Testis (tissue), 3 donors: ENCODE results near the gene ALK. TPM values are rescaled to one million over a fixed set of nuclear protein-coding genes. Genes with fewer than 3 reads are reported as not detected.

Experiments used
- DNase-seq: peaks from one replicate; pipeline ENCODE4 v3.0.0-alpha.2; 2019
- H3K27ac ChIP-seq, 2 donors: fragments of 200-600 bp; sonication (generic); one replicate each; pipeline ENCODE4 v1.5.1; 2019
- H3K27me3 ChIP-seq: fragments of 200-600 bp; sonication (generic); one replicate; pipeline ENCODE4 v1.5.1; 2019
- H3K36me3 ChIP-seq: fragments of 200-600 bp; sonication (generic); one replicate; pipeline ENCODE4 v1.5.1; 2017; ENCODE audit warnings: low read depth; ENCODE audit errors: missing control alignments
- H3K4me1 ChIP-seq: fragments of 200-600 bp; sonication (generic); one replicate; pipeline ENCODE4 v1.5.1; 2019
- H3K4me3 ChIP-seq, 2 donors: fragments of 200-600 bp; sonication (generic); one replicate each; pipeline ENCODE4 v1.5.1; 2017 to 2019
- H3K9me3 ChIP-seq: fragments of 200-600 bp; sonication (generic); one replicate; pipeline ENCODE4 v1.5.1; 2017
- POLR2A ChIP-seq: fragments of 450-650 bp; IDR thresholded peaks from one replicate; pipeline ENCODE4 v1.6.1; 2017; ENCODE audit warnings: antibody characterized with exemption, mild to moderate bottlenecking, moderate library complexity
- WGBS, 2 donors: methylation state at CpG; one replicate each; pipeline ENCODE4 v1.1.5; 2018; 5-methylcytosine and 5-hydroxymethylcytosine counted together
- intact Hi-C: fragments of 100-400 bp; cut with DNase I; formaldehyde crosslinking; loops from one replicate; pipeline ENCODE4 v1.15.1; 2023; ENCODE audit warnings: low total_unique reads
- polyA plus RNA-seq: library from polyadenylated mRNA; stranded (reverse); fragments of 350-450 nt; fragmentation: Illumina TruSeq; extraction: RNeasy Lipid Tissue Mini Kit (QIAGEN cat#74804); gene quantifications from one replicate; pipeline ENCODE4 v1.2.3, GENCODE V29; 2014; ENCODE audit warnings: low read depth, low replicate concordance; ENCODE audit not compliant: insufficient read depth
- total RNA-seq, 2 donors: library from RNA; depleted of rRNA; stranded (reverse); fragments of >200 nt; gene quantifications; one replicate each; pipeline ENCODE4 v1.2.3, GENCODE V29; 2016
- TF ChIP-seq, protein P1 (sequence below), 3 experiments: fragments of 450-650 bp in 2 of 3; fragments of 200-600 bp in 1 of 3; sonication (generic) in 1 of 3; IDR thresholded peaks; one replicate each; pipeline ENCODE4 v1.5.1; 2016 to 2019; ENCODE audit warnings: antibody characterized with exemption in 3 of 3, mild to moderate bottlenecking in 2 of 3, moderate library complexity in 1 of 3

Gene ALK
- total and polyA plus RNA-seq, 3 donors from 2014 or later = 2.1 to 3.8 (median 3.8) TPM

DNA sequence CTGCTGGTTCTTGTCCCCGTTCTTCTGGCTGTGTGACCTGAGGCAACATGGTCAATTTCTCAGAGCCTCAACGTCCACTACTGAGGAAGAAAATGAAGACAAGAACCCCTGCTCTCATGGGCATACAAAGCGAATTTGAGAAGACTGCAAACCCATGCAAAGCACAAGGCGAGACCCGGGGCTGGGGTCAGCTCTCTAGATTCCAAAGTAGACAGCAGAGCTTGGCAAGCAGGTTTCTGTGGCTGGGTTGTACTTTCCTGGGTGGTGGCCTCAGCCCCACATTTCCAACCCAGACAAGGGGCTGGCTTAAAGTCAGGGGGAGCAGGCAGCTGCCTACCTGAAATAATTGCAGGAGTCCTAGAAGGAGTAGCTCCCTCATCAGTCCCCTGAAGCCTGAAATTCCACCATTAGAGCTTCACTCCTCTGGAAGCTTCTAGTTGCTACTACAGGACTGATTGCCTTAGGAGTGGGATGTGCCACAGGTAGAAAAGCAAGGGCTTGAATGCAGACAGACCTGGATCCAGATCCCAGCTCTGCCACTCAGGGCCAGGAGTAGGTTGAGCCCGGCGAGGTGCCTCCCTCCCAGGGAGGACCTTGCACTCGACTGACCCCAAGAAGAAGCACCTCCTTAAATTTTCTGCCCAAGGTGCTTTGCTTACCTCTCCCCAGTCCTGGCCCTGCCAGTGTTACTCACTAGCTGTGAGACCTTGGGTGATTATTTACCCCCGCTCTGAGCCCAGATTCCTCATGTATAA, 678.6 kb downstream of the ALK start:
- H3K4me1 ChIP-seq = no peaks in the 10 kb centered on the region
- H3K27ac ChIP-seq = no peak overlapping the region
- H3K9me3 ChIP-seq = no peaks in the 10 kb centered on the region
- no peak for TF ChIP-seq POLR2A
- TF ChIP-seq, protein P1, sequence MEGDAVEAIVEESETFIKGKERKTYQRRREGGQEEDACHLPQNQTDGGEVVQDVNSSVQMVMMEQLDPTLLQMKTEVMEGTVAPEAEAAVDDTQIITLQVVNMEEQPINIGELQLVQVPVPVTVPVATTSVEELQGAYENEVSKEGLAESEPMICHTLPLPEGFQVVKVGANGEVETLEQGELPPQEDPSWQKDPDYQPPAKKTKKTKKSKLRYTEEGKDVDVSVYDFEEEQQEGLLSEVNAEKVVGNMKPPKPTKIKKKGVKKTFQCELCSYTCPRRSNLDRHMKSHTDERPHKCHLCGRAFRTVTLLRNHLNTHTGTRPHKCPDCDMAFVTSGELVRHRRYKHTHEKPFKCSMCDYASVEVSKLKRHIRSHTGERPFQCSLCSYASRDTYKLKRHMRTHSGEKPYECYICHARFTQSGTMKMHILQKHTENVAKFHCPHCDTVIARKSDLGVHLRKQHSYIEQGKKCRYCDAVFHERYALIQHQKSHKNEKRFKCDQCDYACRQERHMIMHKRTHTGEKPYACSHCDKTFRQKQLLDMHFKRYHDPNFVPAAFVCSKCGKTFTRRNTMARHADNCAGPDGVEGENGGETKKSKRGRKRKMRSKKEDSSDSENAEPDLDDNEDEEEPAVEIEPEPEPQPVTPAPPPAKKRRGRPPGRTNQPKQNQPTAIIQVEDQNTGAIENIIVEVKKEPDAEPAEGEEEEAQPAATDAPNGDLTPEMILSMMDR (IDR thresholded peaks at IDR 0.05) = no peak
- 88 to 92% methylated on average over 6 to 9 of the region's 9 CpGs for WGBS, 2 donors
- intact Hi-C loops = no loop called here
- H3K4me3 ChIP-seq = no peak overlapping the region
- DNase-seq = no peak
- H3K36me3 ChIP-seq = no peaks in the 10 kb centered on the region
- no peaks in the 10 kb centered on the region for H3K27me3 ChIP-seq

DNA sequence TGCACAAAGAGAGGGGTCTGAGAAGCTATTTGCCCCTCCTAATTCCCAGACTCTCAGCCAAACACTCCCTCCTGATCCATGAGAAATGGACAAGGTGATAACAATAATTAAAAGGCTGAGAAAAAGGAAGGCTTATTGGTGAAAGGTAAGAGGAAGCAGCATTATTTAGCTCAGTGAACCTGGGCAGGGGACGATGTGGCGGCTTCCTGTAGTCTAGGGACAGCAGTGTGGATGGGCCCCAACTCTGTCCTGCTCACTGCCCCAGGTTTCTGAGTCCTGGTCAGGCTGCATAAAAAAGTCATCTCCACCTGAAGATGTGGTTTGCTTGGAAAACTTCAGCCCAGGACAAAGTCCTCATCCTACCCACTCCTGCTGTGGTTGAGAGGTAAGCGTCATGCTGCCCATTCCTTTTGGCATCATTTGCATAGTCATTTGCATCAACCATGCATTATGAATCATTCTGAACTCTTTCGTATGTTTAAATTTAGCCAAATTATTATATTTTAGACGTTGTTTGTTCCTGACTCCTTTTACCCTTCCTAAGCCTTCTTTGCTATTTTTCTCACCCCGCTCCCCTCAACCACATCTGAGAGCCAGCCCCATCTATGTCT, 679.3 kb downstream of the ALK start:
- Histone ChIP-seq H3K27me3 (no peaks in the 10 kb centered on the region), H3K27ac (no peak overlapping the region), H3K4me1 (no peaks in the 10 kb centered on the region), H3K4me3 (no peak overlapping the region), H3K9me3 (no peaks in the 10 kb centered on the region), H3K36me3 (no peaks in the 10 kb centered on the region)
- DNase-seq = no peak
- intact Hi-C loops = no loop called here
- WGBS, 2 donors = 87 to 88% methylated on average over 6 of the region's 6 CpGs
- TF ChIP-seq POLR2A = no peak
- TF ChIP-seq, protein P1 (IDR thresholded peaks at IDR 0.05) = no peak

DNA sequence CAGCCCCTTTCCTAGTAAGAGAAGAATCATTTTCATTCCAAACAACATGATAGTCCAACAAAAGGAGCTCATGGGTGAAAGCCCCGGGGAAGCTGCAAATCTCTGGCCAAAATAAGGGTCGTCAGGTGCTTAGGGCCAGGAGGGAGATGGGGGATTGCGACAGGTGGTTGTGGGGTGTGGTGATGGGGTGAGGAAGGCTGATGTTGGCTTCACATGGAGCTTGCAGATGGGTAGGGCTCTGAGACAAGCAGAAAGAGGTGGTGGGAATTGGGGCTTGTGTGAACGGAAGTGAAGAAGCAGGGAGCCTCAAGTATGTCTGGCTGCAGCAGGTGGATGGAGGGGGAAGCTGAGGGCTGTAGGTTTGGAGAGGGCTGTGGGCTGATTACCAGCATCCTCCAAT, 680.0 kb downstream of the ALK start:
- DNase-seq = no peak

DNA sequence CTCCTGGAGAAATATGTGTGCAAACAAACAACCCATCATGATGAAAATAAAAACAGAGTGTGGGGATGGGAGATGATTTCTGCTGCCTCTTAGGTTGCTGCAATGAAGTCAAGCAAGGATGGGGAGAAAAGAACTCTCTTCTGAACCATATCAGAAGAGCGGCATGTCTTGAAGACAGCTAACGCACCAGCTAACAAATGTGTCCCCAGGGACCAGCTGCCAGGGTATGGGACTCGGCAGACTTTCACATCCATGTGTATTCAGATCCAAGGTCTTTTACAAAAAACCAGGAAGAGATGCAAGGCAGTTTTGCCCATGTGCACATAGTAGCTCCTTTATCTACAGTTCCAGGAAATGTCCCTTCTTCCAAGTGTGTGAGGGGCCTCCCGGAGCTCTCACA, 680.8 kb downstream of the ALK start:
- H3K27me3 ChIP-seq = no peaks in the 10 kb centered on the region
- TF ChIP-seq, protein P1 (IDR thresholded peaks at IDR 0.05) = no peak
- TF ChIP-seq POLR2A = no peak
- no peak for DNase-seq
- no peak overlapping the region for H3K4me3 ChIP-seq
- H3K4me1 ChIP-seq = no peaks in the 10 kb centered on the region
- no peaks in the 10 kb centered on the region for H3K9me3 ChIP-seq
- WGBS, 2 donors = 41 to 65% methylated on average over 4 of the region's 4 CpGs
- no peak overlapping the region for H3K27ac ChIP-seq
- H3K36me3 ChIP-seq = no peaks in the 10 kb centered on the region
- intact Hi-C loops = no loop called here

More for the DNA sequence above, 680.0 kb downstream of the ALK start:
- Histone ChIP-seq H3K36me3 (no peaks in the 10 kb centered on the region), H3K27me3 (no peaks in the 10 kb centered on the region), H3K27ac (no peak overlapping the region), H3K4me3 (no peak overlapping the region), H3K4me1 (no peaks in the 10 kb centered on the region), H3K9me3 (no peaks in the 10 kb centered on the region)
- WGBS, 2 donors = 84 to 95% methylated on average over 4 of the region's 4 CpGs
- TF ChIP-seq, protein P1 (IDR thresholded peaks at IDR 0.05) = no peak
- no peak for TF ChIP-seq POLR2A
- intact Hi-C loops = no loop called here
